HCT116 (cell line): ENCODE data around the gene CLCA4.

Experiments used
- EZH2 ChIP-seq: fragments of 200-600 bp; sonication (generic); IDR thresholded peaks from 2 replicates; pipeline ENCODE4 v1.6.1; 2017; ENCODE audit warnings: antibody characterized with exemption, mixed run types
- POLR2AphosphoS5 ChIP-seq: IDR thresholded peaks from 2 replicates; pipeline ENCODE4 v1.6.1; 2011; ENCODE audit warnings: mild to moderate bottlenecking, low read depth, low read length, moderate library complexity
- SIN3A ChIP-seq: IDR thresholded peaks from 2 replicates; pipeline ENCODE4 v1.6.1; 2012; ENCODE audit warnings: low read depth
- ZBTB33 ChIP-seq: IDR thresholded peaks from 2 replicates; pipeline ENCODE4 v1.6.1; 2011; ENCODE audit warnings: mild to moderate bottlenecking, low read length, moderate library complexity; ENCODE audit not compliant: insufficient replicate concordance; ENCODE audit errors: extremely low read depth

- TF ChIP-seq SIN3A (no peak), EZH2 (no peak), ZBTB33 (no peak), POLR2AphosphoS5 (no peak)
Observed at GRCh38 chr1:86583593-86583992, 36.7 kb downstream of the CLCA4 start.
